ENCODE data around the gene DHRS4L2.
"Not testable (repeated sequence)": the region's sequence is repeated elsewhere in the genome, so short reads cannot be mapped to it uniquely, and the experiment has no call there.

The DHRS4L2 gene

GRCh38 chr14:24020520-24020919 lies 31.8 kb downstream of the DHRS4L2 start:
- not testable (repeated sequence) for DNase-seq

GRCh38 chr14:24024939-24025418 lies 36.2 kb downstream of the DHRS4L2 start:
- DNase-seq, result not testable (repeated sequence)

- not testable (repeated sequence) for DNase-seq
Measured at GRCh38 chr14:24029687-24030086, 41.0 kb downstream of the DHRS4L2 start.

GRCh38 chr14:24031331-24031730 lies 42.6 kb downstream of the DHRS4L2 start:
- not testable (repeated sequence) for DNase-seq

GRCh38 chr14:24032727-24033418 lies 44.1 kb downstream of the DHRS4L2 start:
- DNase-seq, result no peak

- not testable (repeated sequence) for DNase-seq
Measured at GRCh38 chr14:24035769-24036168, 47.0 kb downstream of the DHRS4L2 start.

- peak; percentile 42 for DNase-seq
Measured at GRCh38 chr14:24036169-24036962, 47.6 kb downstream of the DHRS4L2 start.

- not testable (repeated sequence) for DNase-seq
Measured at GRCh38 chr14:24036963-24037657, 48.4 kb downstream of the DHRS4L2 start.

GRCh38 chr14:24037658-24038037 lies 48.9 kb downstream of the DHRS4L2 start:
- no peak for DNase-seq

- no peak for DNase-seq
Measured at GRCh38 chr14:24038686-24039085, 50.0 kb downstream of the DHRS4L2 start.

- no peak for DNase-seq
Measured at GRCh38 chr14:24040692-24041091, 52.0 kb downstream of the DHRS4L2 start.

- no peak for DNase-seq
Measured at GRCh38 chr14:24042746-24043145, 54.0 kb downstream of the DHRS4L2 start.

GRCh38 chr14:24049002-24049401 lies 60.3 kb downstream of the DHRS4L2 start:
- DNase-seq, result not testable (repeated sequence)

- DNase-seq, result not testable (repeated sequence)
Measured at GRCh38 chr14:24050753-24051152, 62.0 kb downstream of the DHRS4L2 start.

GRCh38 chr14:24051176-24051788 lies 62.6 kb downstream of the DHRS4L2 start:
- DNase-seq, result no peak

GRCh38 chr14:24051789-24052655 lies 63.3 kb downstream of the DHRS4L2 start, which contains the start of gene CARMIL3:
Gene CARMIL3, plus strand, starts transcription at chr14:24052009. Its CDS starts 145 bp downstream, at chr14:24052154.
- DNase-seq, result peak; percentile 50

- no peak for DNase-seq
Measured at GRCh38 chr14:24052656-24053547, 64.2 kb downstream of the DHRS4L2 start.

GRCh38 chr14:24053548-24054323 lies 65.0 kb downstream of the DHRS4L2 start:
- DNase-seq, result no peak

GRCh38 chr14:24054324-24054641 lies 65.6 kb downstream of the DHRS4L2 start:
- no peak for DNase-seq

GRCh38 chr14:24054646-24055045 lies 65.9 kb downstream of the DHRS4L2 start:
- DNase-seq, result no peak

Measured in activated gamma-delta T cell (primary cell).